GM23338 (cell line): ENCODE measurements around the gene CLEC7A. TPM values are rescaled to one million over a fixed set of nuclear protein-coding genes. Genes with fewer than 3 reads are reported as not detected.

ENCODE experiments used
- ATAC-seq: fragments of 200-7000 bp; cut with Tn5 transposase; 3 replicates; pipeline ENCODE4 v1.9.1; 2020
- DNase-seq: peaks from one replicate; pipeline ENCODE4 v3.0.0-alpha.2; 2015; ENCODE audit warnings: low spot score
- H2AFZ ChIP-seq: fragments of 200-600 bp; sonication (generic); 2 replicates; pipeline ENCODE4 v1.8.0; 2016; ENCODE audit warnings: antibody characterized with exemption, mild to moderate bottlenecking, moderate library complexity
- H3F3A ChIP-seq: fragments of 200-600 bp; sonication (generic); replicated peaks from 2 replicates; pipeline ENCODE4 v1.8.0; 2017; ENCODE audit warnings: antibody characterized with exemption, mixed run types, low read depth
- H3K27ac ChIP-seq: fragments of 200-600 bp; sonication (generic); 2 replicates; pipeline ENCODE4 v1.6.1; 2016; ENCODE audit warnings: low read depth
- H3K27me3 ChIP-seq: fragments of 200-600 bp; sonication (generic); 2 replicates; pipeline ENCODE4 v1.8.0; 2016; ENCODE audit warnings: mild to moderate bottlenecking, mixed run types, moderate library complexity; ENCODE audit not compliant: insufficient read depth
- H3K36me3 ChIP-seq: fragments of 200-600 bp; sonication (generic); 2 replicates; pipeline ENCODE4 v1.8.0; 2016; ENCODE audit warnings: mild to moderate bottlenecking; ENCODE audit not compliant: insufficient read depth
- H3K4me1 ChIP-seq: fragments of 200-600 bp; sonication (generic); 2 replicates; pipeline ENCODE4 v1.8.0; 2016; ENCODE audit warnings: mild to moderate bottlenecking, moderate library complexity; ENCODE audit not compliant: insufficient read depth
- H3K4me2 ChIP-seq: fragments of 200-600 bp; sonication (generic); 2 replicates; pipeline ENCODE4 v1.7.1; 2017; ENCODE audit warnings: mixed run types
- H3K4me3 ChIP-seq: fragments of 200-600 bp; sonication (generic); 2 replicates; pipeline ENCODE4 v1.6.1; 2016; ENCODE audit warnings: mixed run types
- H3K79me2 ChIP-seq: fragments of 200-600 bp; sonication (generic); replicated peaks from 2 replicates; pipeline ENCODE4 v1.8.0; 2017; ENCODE audit warnings: mild to moderate bottlenecking; ENCODE audit not compliant: insufficient read depth
- H3K9me2 ChIP-seq: fragments of 200-600 bp; sonication (generic); 2 replicates; pipeline ENCODE4 v1.8.0; 2017; ENCODE audit not compliant: insufficient read depth
- H4K20me1 ChIP-seq: fragments of 200-600 bp; sonication (generic); replicated peaks from 2 replicates; pipeline ENCODE4 v1.8.0; 2017; ENCODE audit warnings: mild to moderate bottlenecking; ENCODE audit not compliant: insufficient read depth
- H3K27ac Mint-ChIP-seq: 2 replicates; pipeline ENCODE4 v1.8.0; 2020; ENCODE audit warnings: inconsistent platforms, mild to moderate bottlenecking, moderate library complexity, mixed read lengths
- H3K27me3 Mint-ChIP-seq: 3 replicates; pipeline ENCODE4 v1.8.0; 2022; ENCODE audit warnings: low read depth, mild to moderate bottlenecking, moderate library complexity, mixed read lengths, inconsistent platforms; ENCODE audit not compliant: insufficient read depth, poor library complexity
- H3K36me3 Mint-ChIP-seq: 3 replicates; pipeline ENCODE4 v1.8.0; 2021; ENCODE audit warnings: low read depth, mild to moderate bottlenecking, inconsistent platforms, moderate library complexity, mixed read lengths
- H3K4me1 Mint-ChIP-seq: 3 replicates; pipeline ENCODE4 v1.8.0; 2020; ENCODE audit warnings: mild to moderate bottlenecking, inconsistent platforms, mixed read lengths
- H3K4me3 Mint-ChIP-seq: 3 replicates; pipeline ENCODE4 v1.8.0; 2021; ENCODE audit warnings: moderate library complexity, mild to moderate bottlenecking, inconsistent platforms, mixed read lengths
- H3K9me3 Mint-ChIP-seq: 3 replicates; pipeline ENCODE4 v1.8.0; 2020; ENCODE audit warnings: moderate library complexity, mild to moderate bottlenecking, inconsistent platforms, mixed read lengths
- CREB1 ChIP-seq: fragments of 250-450 bp; sonication (Bioruptor Pico); IDR thresholded peaks from 2 replicates; pipeline ENCODE4 v1.5.0; 2020; ENCODE audit warnings: low read depth, mild to moderate bottlenecking, moderate library complexity
- ETS1 ChIP-seq: IDR thresholded peaks from 2 replicates; pipeline ENCODE4 v1.6.1; 2016; ENCODE audit warnings: antibody characterized with exemption
- EZH2 ChIP-seq: fragments of 200-600 bp; sonication (generic); IDR thresholded peaks from one replicate; pipeline ENCODE4 v1.8.0; 2017; ENCODE audit warnings: antibody characterized with exemption, mild to moderate bottlenecking, low read depth; ENCODE audit not compliant: unreplicated experiment
- JUNB ChIP-seq: IDR thresholded peaks from one replicate; pipeline ENCODE4 v1.6.1; 2016; ENCODE audit warnings: antibody characterized with exemption; ENCODE audit not compliant: unreplicated experiment
- POLR2AphosphoS5 ChIP-seq: IDR thresholded peaks from 2 replicates; pipeline ENCODE4 v1.6.1; 2016; ENCODE audit warnings: antibody characterized with exemption, low read depth
- REST ChIP-seq: IDR thresholded peaks from one replicate; pipeline ENCODE4 v1.6.1; 2018; ENCODE audit warnings: antibody characterized with exemption; ENCODE audit not compliant: unreplicated experiment
- STAT1 ChIP-seq: IDR thresholded peaks from one replicate; pipeline ENCODE4 v1.6.1; 2016; ENCODE audit warnings: antibody characterized with exemption; ENCODE audit not compliant: unreplicated experiment
- ZNF114 ChIP-seq: fragments of 250-450 bp; sonication (Bioruptor Pico); IDR thresholded peaks from 2 replicates; pipeline ENCODE4 v1.5.0; 2020; ENCODE audit warnings: mild to moderate bottlenecking, moderate library complexity
- ZNF331 ChIP-seq: fragments of 250-450 bp; sonication (Bioruptor Pico); IDR thresholded peaks from 2 replicates; pipeline ENCODE4 v1.5.0; 2020; ENCODE audit warnings: low read depth, mild to moderate bottlenecking, moderate library complexity
- ZNF462 ChIP-seq: fragments of 250-450 bp; sonication (Bioruptor Pico); IDR thresholded peaks from 2 replicates; pipeline ENCODE4 v1.5.0; 2020; ENCODE audit warnings: mild to moderate bottlenecking, moderate library complexity
- polyA plus RNA-seq: library from polyadenylated mRNA; unstranded; fragments of >200 nt; fragmentation: Nextera tagmentation; extraction: Ambion mirVana; gene quantifications from 2 replicates; pipeline ENCODE4 v1.2.1, GENCODE V29; 2016
- total RNA-seq: library from RNA; depleted of rRNA; stranded (reverse); fragments of >200 nt; shearing (Covaris generic); gene quantifications from 2 replicates; pipeline ENCODE4 v1.2.3, GENCODE V29; 2014

The CLEC7A gene
- total and polyA plus RNA-seq, 2 experiments from 2014 or later: 0.39 TPM; not detected in 1

- TF ChIP-seq REST (no peak), POLR2AphosphoS5 (no peak), JUNB (no peak), STAT1 (no peak), CREB1 (CRISPR knock-in tag) (no peak)
Measured at GRCh38 chr12:10097521-10097920, 32.5 kb downstream of the CLEC7A start (continued).

- ATAC-seq: no peak
- no peaks in the 10 kb centered on the region for H3K79me2 ChIP-seq
- H3K27ac Mint-ChIP-seq: no peak overlapping the region
- H4K20me1 ChIP-seq: no peaks in the 10 kb centered on the region
- H3K27me3 ChIP-seq: no peaks in the 10 kb centered on the region
- H3K9me3 Mint-ChIP-seq: no peaks in the 10 kb centered on the region
- peaks cover 11% of the 10 kb centered on the region; the same call in 2 of the 3 replicates for H3K4me1 Mint-ChIP-seq
- H3K4me3 ChIP-seq: no peak overlapping the region
- no peaks in the 10 kb centered on the region for H3F3A ChIP-seq
- no peak overlapping the region for H3K27ac ChIP-seq
- H2AFZ ChIP-seq: no peak overlapping the region
- no peak overlapping the region for H3K4me3 Mint-ChIP-seq
- no peak for DNase-seq
- H3K36me3 Mint-ChIP-seq: no peaks in the 10 kb centered on the region
- no peaks in the 10 kb centered on the region for H3K9me2 ChIP-seq
- H3K36me3 ChIP-seq: no peaks in the 10 kb centered on the region
- no peaks in the 10 kb centered on the region for H3K27me3 Mint-ChIP-seq
- H3K4me1 ChIP-seq: 0 out of 2 replicates have a peak, but pooled peaks cover 4% of the 10 kb centered on the region
- H3K4me2 ChIP-seq: no peak overlapping the region
- TF ChIP-seq CREB1 (CRISPR knock-in tag) (no peak), POLR2AphosphoS5 (no peak), JUNB (no peak), EZH2 (no peak), ETS1 (no peak), ZNF462 (CRISPR knock-in tag) (no peak), ZNF114 (CRISPR knock-in tag) (no peak), REST (no peak), ZNF331 (no peak)
Measured at GRCh38 chr12:10095971-10096370, 34.0 kb downstream of the CLEC7A start.
